Measurements from ENCODE around the gene PPP2R5D.
"Not testable (repeated sequence)": the region's sequence is repeated elsewhere in the genome, so short reads cannot be mapped to it uniquely, and the experiment has no call there.

The PPP2R5D gene

DNA sequence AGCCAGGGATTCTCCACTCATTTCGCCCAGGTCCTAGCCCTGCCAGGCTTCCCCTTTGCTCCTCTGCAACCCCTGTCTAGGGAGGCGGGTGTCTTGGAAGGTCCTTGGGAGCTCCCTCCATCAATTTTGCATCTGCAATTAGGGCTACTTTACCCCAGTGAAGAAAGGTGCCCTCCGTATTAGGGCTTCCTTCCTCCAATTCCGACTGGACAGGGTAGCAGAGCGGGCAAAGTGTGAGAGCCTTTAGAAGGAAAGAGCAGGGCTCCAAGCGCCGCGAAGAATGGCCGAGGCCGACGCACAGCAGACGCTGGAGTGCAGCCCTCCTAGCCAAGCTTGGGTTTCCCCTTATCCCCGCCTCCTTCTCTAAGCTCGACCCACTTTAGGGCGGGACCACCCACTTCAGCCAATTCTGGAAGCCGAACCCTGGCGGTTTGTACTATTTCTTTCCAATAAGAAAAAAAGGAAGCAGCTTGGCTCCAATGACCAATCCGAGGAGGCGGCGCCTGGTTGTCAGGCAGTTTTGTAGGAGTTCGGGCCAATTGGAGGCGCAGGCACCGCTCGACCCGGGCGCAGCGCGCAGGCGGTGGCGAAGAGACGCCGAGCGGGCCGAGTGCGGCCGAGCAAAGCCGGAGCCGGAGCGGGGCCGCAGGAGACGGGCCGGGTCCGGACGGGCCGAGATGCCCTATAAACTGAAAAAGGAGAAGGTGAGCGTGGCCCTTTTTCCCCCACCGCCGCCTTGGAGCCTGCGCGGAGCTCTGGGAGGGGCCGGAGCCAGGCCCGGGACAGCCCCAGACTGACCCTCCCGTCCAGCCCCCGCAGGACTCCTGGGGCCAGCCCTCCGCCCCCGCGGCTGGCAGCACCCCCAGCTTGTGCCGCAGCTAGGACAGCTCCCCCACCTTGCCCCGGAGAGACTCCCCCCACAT, at the start of gene PPP2R5D:
TSS of gene PPP2R5D (plus strand) at position 570 of the 923 bp plus-strand sequence. CDS start at position 678, 108 bp downstream.
- DNase-seq (ENCODE audit: low read depth): peak; percentile 99

DNA sequence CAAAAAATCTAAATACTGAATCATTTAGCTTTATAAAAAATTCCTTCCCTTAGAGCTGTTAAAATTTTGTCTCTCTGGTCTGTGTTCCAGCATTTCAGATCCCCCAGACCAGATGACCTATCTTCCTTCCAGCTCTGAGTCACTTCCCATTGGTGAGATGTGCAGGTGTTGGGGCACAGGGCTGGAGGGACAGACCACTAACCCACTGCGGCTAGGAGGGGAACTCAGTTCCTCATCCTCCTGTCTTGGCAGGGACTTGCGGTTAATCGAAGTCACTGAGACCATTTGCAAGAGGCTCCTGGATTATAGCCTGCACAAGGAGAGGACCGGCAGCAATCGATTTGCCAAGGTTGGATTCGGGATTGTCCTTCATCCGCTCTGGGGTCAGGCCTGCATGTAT, 49.0 kb upstream of the PPP2R5D start:
- DNase-seq (ENCODE audit: low read depth): no peak

DNA sequence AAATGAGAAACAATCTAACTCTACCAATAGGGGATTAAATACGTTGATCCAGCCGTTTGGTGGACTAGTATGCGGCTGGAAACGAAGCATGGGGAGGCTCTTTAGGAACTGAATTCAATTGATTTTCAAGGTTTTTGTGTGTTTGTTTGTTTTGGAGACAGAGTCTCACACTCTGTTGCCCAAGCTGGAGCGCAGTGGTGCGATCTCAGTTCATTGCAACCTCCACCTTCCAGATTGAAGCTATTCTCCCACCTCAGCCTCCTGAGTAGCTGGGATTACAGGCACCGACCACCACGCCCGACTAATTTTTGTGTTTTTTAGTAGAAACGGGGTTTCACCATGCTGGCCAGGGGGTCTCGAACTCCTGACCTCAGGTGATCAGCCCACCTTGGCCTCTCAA, 48.0 kb upstream of the PPP2R5D start:
- DNase-seq (ENCODE audit: low read depth): no peak

DNA sequence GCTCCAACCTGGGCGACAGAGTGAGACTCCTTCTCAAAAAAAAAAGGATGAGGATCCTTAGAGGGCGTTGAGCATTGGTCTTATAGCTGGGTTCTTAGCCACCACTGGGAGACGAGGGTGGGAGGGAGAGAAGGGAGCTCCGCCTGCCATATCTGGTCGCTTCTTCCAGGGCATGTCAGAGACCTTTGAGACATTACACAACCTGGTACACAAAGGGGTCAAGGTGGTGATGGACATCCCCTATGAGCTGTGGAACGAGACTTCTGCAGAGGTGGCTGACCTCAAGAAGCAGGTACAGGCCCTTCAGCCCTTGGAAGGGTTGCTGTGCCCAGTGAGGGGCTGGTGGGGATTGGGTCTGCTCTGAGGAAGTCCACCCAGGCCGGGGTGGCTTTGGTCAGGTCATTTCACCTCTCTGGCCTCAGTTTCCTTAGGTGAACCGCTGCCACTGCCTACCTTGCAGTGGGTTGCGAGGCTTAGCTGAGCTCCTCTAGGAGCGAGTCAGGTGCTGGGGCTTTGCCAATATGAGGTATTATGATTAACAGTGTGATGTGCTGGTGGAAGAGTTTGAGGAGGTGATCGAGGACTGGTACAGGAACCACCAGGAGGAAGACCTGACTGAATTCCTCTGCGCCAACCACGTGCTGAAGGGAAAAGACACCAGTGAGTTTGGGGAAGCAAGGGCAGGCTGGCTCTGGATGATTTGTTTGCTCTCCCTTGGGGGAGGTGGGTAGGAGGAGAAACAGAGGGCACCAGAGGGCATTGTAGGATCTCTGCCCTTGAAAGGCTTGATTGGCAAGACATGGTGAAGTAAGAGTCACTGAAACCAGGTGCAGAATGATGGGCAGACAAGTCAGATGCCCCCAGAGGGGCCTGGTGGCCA, 46.6 kb upstream of the PPP2R5D start:
- no peak for DNase-seq (ENCODE audit: low read depth)

DNA sequence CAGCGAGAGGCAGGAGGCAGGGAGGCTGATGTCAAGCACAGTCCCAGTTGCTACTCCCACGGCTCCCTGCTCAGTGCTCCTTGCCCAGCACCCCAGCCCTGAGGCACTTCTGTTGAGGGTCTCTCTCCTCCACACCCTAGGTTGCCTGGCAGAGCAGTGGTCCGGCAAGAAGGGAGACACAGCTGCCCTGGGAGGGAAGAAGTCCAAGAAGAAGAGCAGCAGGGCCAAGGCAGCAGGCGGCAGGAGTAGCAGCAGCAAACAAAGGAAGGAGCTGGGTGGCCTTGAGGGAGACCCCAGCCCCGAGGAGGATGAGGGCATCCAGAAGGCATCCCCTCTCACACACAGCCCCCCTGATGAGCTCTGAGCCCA, 46.0 kb upstream of the PPP2R5D start:
- no peak for DNase-seq (ENCODE audit: low read depth)

DNA sequence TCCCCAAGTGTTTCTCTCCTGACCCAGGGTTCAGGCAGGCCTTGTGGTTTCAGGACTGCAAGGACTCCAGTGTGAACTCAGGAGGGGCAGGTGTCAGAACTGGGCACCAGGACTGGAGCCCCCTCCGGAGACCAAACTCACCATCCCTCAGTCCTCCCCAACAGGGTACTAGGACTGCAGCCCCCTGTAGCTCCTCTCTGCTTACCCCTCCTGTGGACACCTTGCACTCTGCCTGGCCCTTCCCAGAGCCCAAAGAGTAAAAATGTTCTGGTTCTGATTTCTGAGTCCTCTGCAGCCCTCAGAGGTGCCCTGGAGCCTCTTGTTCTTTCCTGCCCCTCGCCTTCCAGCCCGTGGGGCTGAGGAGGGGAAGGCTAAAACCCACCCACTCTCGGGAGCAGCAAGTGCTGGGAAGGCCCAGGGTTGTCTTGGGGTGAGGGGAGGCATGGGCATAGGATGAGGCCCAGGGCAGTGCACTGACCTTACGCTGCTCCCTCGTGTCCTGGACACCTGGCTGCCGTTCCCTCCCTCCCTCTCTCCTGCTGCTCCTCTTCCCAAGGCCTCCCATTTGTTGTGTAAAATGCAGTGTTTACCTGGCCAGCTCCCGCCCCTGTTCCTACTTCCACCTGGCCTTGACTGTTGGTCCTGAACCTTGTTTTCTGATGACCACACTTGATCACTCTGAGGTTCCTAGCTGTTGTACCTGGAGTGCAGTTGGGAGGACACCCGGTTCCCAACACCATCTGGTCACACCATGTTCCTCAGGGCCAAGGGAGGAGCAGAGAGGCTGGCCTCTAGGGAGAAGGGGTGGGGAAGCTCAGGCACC, 45.2 kb upstream of the PPP2R5D start:
- DNase-seq (ENCODE audit: low read depth): no peak

DNA sequence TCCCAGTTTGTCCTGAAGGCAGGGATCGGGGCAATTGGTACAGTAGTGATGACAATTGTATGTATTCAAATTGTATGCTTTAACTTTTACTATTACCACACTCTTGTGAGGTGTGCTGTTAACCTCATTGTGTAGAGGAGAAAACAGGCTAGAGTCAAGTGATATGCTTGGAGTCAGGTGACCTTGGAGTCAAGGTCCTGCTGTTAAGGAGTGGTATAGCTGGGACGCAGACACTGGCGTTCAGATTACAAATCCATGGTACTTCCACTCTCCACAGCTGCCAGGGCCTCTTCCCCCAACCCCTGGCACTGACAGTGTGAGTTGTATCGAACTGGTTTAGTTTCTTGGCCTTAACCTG, 44.6 kb upstream of the PPP2R5D start:
- DNase-seq (ENCODE audit: low read depth): no peak

DNA sequence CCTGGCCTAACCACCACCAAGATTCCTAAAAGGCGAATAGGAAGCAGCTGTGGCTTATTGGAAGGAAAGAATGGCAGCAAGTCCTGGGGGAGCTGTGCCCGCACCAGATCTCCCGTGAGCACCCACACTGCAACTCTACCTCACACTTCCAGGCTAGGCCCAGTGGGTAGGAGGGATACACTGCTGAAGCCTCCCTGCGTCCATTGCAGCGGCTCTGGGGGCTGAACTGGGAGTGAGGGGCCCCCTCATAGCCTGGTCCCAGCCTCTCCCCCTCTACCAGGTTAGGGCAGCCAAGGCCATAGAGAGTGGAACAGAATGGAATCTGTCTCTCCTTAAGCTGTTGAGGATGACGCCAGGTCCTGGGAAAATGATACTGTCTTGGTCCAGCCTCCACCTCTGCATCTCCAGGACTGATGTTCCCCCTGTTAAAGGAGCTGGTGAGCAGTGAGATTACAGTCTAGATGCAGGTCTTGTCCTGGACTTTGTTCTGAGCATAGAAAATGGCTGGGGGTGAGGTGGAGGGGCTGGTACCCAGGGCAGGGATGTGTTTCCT, 43.8 kb upstream of the PPP2R5D start:
- no peak for DNase-seq (ENCODE audit: low read depth)

DNA sequence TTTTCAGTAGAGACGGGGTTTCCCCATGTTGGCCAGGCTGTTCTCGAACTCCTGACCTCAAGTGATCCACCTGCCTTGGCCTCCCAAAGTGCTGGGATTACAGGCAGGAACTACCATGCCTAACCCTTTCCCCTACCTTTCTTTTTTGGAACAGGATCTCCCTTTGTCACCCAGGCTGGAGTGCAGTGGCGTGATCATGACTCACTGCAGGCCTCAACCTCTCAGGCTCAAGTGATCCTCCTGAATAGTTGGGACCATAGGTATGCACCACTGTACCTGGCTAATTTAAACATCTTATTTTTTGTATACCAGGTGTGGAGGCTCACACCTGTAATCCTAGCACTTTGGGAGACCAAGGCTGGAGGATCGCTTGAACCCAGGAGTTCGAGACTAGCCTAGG, 43.0 kb upstream of the PPP2R5D start:
- not testable (repeated sequence) for DNase-seq (ENCODE audit: low read depth)

DNA sequence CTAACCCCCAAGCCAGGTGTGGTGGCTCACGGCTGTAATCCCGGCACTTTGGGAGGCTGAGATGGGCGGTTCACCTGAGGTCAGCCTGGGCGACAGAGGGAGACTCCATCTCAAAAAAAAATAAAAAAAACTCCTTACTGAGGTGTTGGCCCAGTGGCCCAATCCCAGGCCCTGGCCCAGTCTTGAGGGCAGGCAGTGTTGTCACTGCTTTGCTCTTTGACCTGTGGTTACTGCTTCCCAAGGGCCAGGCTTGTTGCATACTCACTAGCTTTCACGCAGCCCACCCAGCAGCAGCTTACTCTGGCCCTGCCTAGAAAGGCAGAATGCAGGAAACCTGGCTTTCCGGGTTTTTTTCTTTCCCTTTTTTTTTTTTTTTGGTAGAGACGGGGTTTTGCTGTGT, 41.9 kb upstream of the PPP2R5D start:
- DNase-seq (ENCODE audit: low read depth): no peak

DNA sequence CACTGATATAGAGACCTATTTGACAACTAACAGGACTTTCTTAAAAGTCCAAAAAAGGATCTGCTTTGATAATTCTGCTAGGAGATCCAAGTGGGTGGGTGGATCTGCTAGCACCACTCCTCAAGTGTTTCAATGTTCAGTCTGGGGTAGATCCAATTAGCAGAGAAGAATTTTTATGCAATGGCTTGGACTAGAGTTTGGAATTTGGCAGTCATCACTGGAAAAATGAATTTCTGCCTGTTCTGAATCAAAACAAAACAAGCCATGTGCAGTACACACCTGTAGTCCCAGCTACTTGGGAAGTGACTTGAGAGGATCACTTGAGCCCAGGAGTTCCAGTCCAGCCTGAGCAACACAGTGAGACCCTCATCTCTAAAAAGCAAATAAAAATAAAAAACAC, 36.4 kb upstream of the PPP2R5D start:
- no peak for DNase-seq (ENCODE audit: low read depth)

DNA sequence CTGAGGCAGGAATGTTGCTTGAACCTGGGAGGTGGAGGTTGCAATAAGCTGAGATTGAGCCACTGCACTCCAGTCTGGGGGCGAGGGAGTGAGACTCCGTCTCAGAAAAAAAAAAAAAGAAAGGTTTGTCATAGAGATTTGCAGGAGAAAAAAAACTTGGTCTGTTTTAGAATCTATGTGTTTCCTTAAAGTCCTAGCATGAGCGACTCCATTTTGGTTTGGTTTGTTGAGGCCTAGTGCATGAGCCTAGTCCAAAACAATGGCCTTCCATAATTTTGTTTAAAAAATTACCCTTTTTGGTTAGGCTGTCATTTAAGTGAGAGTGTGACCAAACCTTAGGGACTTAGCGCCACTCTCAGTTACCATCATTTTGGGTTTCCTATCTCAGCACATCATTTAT, 32.0 kb upstream of the PPP2R5D start:
- DNase-seq (ENCODE audit: low read depth): no peak

DNA sequence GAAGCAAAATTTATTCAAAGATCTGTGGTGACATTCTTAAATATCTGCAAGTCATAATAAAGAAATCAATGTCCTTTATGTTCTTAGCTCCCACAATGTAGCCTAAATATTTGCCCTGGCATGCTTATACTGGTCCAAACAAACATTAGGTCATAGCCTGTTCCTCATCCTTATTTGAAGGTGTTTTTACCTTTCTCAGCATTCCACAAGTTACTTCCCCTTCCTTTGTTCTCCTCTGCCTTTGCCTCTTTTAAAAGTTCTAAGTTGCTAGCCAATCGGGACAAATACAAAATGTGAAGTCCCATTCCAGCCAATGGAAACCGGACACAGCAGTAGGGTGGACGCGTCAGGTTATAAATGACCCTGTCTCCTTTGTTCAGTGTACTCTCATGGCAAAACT, 30.0 kb upstream of the PPP2R5D start:
- not testable (repeated sequence) for DNase-seq (ENCODE audit: low read depth)

DNA sequence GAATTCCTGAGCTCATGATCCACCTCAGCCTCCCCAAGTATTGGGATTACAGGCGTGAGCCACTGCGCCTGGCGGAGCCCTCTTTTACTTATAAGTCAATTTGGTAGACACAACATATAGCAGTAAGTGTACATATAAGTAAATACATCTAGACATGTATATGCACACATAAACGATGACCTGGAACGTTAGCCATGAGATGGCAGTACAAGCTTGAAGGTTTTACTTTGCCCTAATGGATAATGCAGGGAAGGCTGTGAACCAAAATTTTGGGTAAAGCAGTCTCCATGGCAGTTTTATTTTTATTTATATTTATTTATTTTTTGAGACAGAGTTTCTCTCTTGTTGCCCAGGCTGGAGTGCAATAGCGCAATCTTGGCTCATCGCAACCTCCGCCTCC, 26.2 kb upstream of the PPP2R5D start:
- no peak for DNase-seq (ENCODE audit: low read depth)

DNA sequence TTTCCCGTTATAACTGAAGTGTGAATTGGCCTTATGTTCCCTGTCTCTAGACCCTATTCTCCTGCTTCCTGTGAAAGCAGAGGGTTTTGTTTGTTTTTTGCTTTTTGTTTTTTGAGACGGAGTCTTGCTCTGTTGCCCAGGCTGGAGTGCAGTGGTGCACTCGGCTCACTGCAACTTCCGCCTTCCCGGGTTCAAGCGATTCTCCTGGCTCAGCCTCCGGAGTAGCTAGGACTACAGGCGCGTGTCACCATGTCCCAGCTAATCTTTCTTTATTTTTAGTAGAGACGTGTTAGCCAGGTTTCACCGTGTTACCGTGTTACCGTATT, 24.5 kb upstream of the PPP2R5D start:
- DNase-seq (ENCODE audit: low read depth): no peak

DNA sequence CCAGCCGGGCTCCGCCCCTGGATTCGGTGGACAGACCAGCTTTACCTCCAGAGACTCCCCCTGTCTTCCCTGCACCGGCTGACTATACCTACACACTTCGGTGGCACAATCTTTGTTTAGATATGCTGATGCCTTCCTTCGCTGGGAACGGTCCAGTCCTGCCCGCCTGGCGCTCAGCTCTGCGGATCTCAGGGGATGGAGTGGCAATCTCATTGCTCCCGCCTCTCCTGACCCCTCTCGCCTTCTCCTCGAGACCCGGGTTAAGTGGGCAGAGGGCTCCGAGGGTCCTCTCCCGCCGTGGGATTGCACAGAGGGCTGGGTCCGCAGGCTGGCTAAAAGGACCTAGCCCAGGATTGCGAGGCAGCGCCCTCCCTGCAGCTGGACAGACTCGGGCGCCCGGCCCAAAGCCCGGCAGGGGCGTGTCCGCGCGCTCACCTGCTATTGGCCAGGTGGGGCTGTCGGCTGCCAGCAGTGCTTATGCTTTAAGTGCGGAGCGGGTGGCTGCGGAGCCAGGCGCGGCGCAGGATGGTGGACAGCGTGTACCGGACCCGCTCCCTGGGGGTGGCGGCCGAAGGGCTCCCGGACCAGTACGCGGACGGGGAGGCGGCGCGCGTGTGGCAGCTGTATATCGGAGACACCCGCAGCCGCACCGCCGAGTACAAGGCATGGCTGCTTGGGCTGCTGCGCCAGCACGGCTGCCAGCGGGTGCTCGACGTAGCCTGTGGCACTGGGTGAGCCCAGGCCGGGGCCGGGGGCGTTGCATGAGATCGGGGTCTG, 23.9 kb upstream of the PPP2R5D start, which contains the start of gene GNMT:
TSS of gene GNMT (plus strand) at position 512 of the 777 bp plus-strand sequence. CDS start at position 526, 14 bp downstream.
- peak; percentile 34 for DNase-seq (ENCODE audit: low read depth)

DNA sequence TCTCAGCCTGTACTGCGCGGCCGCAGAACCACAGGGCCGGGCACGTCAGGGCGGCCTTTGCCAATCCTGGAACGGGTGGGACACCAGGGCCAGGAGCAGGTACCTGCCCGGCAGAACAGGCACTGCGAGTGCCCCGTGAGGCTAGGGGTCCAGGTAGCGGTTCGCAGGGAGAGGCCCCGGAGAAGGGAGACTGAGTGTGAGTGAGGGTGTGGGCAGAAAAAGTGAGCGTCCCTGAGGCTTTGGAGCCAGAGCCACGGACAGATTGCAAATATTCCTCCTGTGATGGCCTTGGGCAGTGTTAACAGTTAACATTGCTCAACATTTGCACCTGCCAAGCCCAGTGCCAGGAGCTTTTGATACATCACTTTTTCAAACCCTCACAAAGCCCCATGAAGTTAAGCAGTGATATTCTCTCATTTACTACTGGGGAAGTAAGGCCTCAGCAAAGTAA, 23.3 kb upstream of the PPP2R5D start:
- no peak for DNase-seq (ENCODE audit: low read depth)

DNA sequence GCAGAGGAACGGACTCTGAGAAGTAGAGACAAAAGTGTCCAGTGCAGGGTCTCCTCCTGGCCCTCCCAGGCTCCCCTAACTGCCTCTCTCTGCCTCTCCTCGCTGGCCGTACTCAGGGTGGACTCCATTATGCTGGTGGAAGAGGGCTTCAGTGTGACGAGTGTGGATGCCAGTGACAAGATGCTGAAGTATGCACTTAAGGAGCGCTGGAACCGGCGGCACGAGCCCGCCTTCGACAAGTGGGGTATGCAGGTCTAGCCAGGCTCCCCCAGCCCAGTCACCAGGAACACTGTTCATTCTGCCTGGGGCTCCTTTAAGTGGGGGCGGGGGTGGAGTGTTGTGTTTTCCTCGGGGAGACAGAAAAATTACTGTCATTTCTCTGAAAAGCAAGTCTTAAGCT, 22.3 kb upstream of the PPP2R5D start:
- no peak for DNase-seq (ENCODE audit: low read depth)

DNA sequence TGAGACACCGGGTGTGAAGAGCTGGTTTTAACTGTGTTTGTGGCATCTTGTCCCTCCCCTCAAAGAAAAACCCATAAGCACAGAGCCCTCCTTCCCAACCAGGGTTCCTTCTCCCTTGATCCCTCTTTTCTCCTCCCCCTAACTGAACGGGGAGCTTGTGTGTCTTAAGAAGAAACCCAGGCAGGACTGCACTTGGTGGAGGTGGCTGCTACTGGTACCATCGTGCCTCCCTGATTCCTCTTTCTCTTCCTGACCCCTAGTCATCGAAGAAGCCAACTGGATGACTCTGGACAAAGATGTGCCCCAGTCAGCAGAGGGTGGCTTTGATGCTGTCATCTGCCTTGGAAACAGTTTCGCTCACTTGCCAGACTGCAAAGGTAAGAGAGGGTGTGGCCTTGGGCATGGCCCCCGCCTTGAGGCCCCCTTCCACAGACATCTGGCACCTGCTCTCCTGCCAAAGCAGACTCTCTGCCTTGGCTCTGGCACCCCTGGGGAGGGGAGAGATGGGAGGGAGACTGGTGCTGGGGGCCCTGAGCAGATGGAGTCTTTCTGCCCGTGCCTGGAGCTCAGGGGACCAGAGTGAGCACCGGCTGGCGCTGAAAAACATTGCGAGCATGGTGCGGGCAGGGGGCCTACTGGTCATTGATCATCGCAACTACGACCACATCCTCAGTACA, 21.7 kb upstream of the PPP2R5D start:
- DNase-seq (ENCODE audit: low read depth): no peak

DNA sequence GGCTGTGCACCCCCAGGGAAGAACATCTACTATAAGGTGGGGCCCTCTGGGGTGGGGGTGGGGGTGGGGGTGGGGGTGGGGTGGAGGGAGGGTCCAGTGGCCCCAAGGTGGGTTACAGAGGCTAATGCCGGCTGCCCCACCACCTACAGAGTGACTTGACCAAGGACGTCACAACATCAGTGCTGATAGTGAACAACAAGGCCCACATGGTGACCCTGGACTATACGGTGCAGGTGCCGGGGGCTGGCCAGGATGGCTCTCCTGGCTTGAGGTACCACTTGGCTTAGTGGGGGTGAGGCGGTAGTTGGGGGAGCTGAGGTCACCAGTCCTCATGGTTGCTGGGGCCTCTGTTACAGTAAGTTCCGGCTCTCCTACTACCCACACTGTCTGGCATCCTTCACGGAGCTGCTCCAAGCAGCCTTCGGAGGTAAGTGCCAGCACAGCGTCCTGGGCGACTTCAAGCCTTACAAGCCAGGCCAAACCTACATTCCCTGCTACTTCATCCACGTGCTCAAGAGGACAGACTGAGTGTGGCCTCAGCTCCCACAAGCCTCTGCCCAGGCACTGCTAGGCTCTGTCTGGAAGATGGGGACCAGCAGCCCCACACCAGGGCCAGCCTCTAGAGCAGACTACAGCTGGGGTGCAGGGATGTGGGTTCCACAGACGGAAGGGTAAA, 21.1 kb upstream of the PPP2R5D start:
- DNase-seq (ENCODE audit: low read depth): no peak

Data from EH (cell line).